ENCODE measurements around the gene TMC8.

DNA sequence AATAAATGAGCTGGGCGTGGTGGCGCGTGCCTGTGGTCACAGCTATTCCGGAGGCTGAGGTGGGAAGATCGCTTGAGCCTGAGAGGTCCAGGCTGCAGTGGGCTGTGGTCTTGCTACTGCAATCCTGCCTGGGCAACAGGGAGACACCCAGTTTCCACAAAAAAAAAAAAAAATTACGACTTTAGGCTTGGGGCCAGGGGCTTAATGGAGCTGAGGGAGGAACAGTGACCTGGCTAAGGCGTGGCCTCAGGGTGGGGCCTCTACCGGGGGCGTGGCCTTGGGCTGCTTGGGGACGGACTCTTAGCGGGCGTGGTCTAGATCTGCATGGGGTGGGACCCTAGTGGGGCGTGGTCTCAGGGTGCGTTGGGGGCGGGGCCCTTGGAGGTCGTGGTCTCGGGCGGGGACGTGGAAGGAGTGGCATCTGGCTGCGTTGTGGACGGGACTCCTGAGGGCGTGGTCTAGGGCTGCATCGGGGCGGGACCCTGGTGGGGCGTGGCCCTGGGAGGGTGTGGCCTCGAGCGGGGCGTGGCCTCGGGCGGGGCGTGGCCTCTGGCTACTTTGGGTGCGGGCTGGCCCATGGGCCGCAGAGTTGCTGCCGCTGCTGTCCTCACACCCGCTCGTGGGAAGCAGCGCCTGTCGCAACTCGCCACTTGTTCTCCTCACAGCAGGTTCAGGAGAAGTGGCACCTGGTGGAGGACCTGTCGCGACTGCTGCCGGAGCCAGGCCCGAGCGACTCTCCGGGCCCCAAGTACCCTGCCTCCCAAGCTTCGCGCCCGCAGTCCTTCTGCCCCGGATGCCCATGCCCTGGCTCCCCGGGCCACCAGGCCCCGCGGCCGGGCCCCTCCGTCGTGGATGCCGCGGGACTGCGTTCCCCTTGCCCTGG, 9.8 kb downstream of the TMC8 start:
- TF ChIP-seq, protein P1, sequence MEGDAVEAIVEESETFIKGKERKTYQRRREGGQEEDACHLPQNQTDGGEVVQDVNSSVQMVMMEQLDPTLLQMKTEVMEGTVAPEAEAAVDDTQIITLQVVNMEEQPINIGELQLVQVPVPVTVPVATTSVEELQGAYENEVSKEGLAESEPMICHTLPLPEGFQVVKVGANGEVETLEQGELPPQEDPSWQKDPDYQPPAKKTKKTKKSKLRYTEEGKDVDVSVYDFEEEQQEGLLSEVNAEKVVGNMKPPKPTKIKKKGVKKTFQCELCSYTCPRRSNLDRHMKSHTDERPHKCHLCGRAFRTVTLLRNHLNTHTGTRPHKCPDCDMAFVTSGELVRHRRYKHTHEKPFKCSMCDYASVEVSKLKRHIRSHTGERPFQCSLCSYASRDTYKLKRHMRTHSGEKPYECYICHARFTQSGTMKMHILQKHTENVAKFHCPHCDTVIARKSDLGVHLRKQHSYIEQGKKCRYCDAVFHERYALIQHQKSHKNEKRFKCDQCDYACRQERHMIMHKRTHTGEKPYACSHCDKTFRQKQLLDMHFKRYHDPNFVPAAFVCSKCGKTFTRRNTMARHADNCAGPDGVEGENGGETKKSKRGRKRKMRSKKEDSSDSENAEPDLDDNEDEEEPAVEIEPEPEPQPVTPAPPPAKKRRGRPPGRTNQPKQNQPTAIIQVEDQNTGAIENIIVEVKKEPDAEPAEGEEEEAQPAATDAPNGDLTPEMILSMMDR (IDR thresholded peaks at IDR 0.05; ENCODE audit: low read length): no peak
- TF ChIP-seq EZH2 (IDR thresholded peaks at IDR 0.05; ENCODE audit: borderline replicate concordance, low read length): no peak

Measured in OCI-LY1 (cell line).